ENCODE measurements around the gene RIPOR3.

Gene RIPOR3

DNA sequence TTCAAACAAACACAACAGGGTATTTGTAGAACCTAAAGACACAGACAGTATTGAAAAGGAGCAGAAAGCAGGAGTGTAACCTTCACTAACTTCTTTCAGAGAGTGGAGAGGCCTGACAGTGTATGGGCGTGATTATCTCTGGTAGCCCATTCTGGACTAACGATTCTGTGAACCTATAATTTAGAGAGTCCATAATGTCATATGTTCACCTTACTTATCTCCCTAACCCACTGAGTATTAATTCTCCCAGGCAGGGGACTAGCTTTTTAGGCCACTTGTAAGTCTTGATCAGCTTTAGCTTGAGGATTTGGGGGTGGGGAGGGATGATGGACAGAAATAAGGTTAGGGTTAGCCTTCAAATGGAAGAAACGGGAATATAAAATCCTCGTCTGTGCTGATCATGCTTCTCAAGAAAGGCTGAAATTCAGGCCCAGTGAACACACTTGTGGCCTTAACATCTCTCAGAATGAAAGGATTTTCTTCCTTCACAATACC is 37.2 kb upstream of the RIPOR3 start:
- Mint-ChIP-seq H3K9me3 (no peaks in the 10 kb centered on the region), H3K4me1 (ENCODE audit: low read depth in 2 of 2) (peaks cover 10% of the 10 kb centered on the region in 2 donors), H3K27me3 (no peaks in the 10 kb centered on the region), H3K27ac (no peak overlapping the region), H3K4me3 (no peak overlapping the region), H3K36me3 (ENCODE audit: insufficient read depth) (peaks cover 11% of the 10 kb centered on the region)
- ATAC-seq (replicated peaks) (no peak), DNase-seq (no peak)

DNA sequence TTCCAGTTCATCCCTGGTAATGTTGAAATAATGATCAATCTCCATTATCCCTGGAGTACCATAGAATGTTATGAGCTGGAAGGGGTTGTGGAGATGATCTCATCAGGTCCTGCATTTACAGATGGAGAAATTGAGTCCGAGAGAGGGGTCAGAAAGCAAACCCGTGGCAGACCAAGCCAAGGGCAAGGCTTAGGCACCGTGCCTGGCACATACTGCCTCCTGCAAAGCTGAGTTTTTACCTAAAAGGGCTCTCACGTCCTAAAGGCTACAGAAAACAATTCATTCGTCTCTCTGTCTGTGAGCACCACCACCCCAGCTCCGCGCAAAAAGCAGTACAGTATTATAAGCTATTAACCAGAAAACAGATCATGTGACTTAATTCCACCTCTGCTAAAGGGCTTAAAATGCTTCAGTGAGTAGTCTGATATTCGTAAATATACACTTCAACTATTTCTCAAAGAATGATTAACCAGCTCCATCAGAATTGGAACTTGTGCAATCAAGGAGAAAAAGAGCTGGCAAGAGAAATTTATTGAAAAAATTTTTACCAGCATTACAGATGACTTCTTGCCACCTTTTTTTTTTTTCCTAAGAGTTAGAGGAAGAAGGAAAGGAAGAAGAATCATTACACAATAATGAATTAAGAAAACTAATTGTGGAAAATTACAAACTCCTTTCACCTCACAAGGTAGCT is 36.6 kb upstream of the RIPOR3 start:
- Mint-ChIP-seq H3K27me3 (no peaks in the 10 kb centered on the region), H3K9me3 (no peaks in the 10 kb centered on the region), H3K4me3 (no peak overlapping the region), H3K36me3 (ENCODE audit: insufficient read depth) (peaks cover 6% of the 10 kb centered on the region), H3K4me1 (ENCODE audit: low read depth in 2 of 2) (peaks cover 7 to 10% of the 10 kb centered on the region in 2 donors), H3K27ac (no peak overlapping the region)
- DNase-seq: no peak
- ATAC-seq (replicated peaks): no peak

DNA sequence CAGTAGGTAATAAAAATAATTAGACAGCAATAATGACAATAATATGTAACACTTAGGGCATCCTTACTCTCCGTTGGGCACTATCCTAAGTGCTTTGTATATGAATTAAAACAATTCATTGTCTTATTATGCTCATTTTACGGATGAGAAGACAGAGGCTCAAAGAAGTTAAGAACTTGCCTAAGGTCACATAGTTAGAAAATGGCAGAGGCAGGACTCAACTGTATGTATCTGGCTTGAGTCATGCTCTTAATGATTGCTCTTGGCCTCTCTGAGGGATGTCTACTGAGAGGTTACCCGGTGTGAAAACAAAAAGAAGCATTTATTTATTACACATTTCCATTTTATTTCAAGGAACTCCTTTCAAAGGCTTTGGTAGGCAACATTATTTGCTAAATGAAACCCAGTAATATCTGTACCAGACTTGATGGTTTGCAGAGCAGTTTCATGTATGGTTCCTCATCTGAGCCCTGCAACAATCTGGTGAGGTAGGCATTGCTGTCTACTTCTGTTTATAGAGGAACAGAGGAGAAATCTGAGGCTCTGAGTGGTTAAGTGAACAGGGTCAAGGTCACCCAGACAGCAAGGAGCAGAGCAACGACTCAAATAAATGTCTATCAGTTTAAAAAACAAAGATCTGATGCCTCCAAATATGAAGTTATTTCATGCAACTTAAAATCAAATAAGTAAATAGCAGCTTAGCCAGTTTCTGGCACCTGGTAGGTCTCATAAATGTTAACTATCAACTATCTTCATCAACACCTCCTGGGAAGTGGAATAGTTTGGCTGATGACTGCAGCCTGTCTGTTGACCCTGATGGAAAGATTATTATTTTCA is 35.8 kb upstream of the RIPOR3 start:
- H3K36me3 Mint-ChIP-seq (ENCODE audit: insufficient read depth): peaks cover 5% of the 10 kb centered on the region
- H3K9me3 Mint-ChIP-seq: no peaks in the 10 kb centered on the region
- H3K4me1 Mint-ChIP-seq (ENCODE audit: low read depth in 2 of 2): peaks cover under 1 to 4% of the 10 kb centered on the region in 2 donors
- ATAC-seq (replicated peaks) (no peak), DNase-seq (no peak)
- no peak overlapping the region for H3K4me3 Mint-ChIP-seq
- H3K27ac Mint-ChIP-seq: no peak overlapping the region
- no peaks in the 10 kb centered on the region for H3K27me3 Mint-ChIP-seq

DNA sequence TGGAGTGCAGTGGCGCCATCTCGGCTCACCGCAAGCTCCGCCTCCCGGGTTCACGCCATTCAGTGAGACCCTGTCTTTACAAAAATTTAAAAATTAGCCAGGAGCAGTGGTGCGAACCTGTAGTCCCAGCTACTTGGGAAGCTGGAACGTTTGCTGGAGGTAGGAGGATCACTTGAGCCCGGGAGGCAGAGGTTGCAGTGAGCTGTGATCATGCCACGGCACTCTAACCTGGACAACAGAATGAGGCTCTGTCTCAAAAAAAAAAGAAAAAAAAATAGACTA is 34.3 kb upstream of the RIPOR3 start:
- Mint-ChIP-seq H3K9me3 (no peaks in the 10 kb centered on the region), H3K4me1 (ENCODE audit: low read depth in 2 of 2) (peaks cover 0 to 2% of the 10 kb centered on the region in 2 donors), H3K36me3 (ENCODE audit: insufficient read depth) (no peaks in the 10 kb centered on the region), H3K27me3 (no peaks in the 10 kb centered on the region), H3K27ac (no peak overlapping the region), H3K4me3 (no peak overlapping the region)
- DNase-seq (no peak), ATAC-seq (replicated peaks) (no peak)

DNA sequence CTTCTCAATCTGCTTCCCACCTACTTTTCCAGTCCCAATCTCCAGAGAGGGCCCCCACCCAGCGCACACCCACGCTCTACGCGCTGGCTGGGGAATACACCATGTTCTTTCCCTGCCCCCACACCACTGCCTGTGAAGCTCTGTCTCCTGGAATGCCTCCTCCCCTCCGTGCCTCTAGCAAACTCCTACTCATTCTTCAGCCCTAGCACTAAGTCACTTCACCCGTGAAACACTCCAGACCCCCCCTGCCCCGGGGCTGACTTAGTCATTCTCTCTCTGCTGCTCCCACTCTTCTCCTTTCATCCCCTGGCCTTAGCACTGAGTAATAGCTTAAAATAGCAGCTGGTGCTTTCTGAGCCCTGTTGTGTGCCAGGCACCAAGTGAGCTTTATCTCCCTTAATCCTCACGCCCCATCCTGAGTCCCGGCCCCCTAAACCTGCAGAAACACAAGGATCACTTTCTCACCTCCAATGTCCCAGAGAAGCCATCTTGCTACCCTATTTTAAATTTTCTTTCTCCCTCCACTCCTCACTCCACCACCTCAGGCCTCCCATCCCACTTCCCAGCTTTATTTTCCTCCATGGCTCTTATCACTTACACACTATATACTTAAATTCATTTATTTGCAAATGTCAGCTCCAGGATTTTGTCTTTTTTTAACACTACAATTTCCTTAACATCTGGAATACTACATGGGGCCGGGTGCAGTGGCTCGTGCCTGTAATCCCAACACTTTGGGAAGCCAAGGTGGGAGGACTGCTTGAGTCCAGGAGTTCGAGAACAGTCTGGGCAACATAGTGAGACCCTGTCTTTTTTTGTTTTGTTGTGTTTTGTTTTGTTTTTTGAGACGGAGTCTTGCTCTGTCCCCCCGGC is 33.7 kb upstream of the RIPOR3 start:
- no peak overlapping the region for H3K4me3 Mint-ChIP-seq
- ATAC-seq (replicated peaks) (no peak), DNase-seq (no peak)
- no peaks in the 10 kb centered on the region for H3K9me3 Mint-ChIP-seq
- H3K27me3 Mint-ChIP-seq: no peaks in the 10 kb centered on the region
- H3K4me1 Mint-ChIP-seq (ENCODE audit: low read depth in 2 of 2): no peaks in the 10 kb centered on the region
- H3K36me3 Mint-ChIP-seq (ENCODE audit: insufficient read depth): no peaks in the 10 kb centered on the region
- H3K27ac Mint-ChIP-seq: no peak overlapping the region

DNA sequence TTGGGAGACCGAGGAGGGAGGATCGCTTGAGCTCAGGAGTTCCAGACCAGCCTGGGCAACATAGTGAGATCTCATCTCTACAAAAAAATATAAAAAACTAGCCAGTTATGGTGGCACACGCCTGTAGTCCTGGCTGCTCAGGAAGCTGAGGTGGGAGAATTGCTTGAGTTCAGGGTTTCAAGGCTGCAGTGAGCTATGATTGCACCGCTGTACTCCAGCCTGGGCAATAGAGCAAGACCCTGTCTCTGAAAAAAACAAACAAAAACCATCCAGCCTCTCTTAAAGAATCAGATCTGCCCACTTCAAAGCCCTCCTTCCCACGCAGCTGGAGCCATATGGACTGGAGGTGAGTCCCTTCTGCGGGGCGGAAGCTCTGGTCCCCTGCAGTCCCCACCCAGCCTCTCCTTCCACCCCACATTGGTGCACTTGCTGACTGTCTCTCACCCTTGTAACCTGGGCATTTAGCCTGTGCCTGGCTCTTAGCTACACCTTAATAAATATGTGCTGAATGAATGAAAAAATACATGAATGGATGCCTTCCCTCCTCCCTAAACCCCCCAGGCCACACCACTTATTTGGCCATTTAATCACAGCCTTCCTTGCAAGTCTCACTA is 32.9 kb upstream of the RIPOR3 start:
- H3K27ac Mint-ChIP-seq: no peak overlapping the region
- no peaks in the 10 kb centered on the region for H3K27me3 Mint-ChIP-seq
- H3K4me1 Mint-ChIP-seq (ENCODE audit: low read depth in 2 of 2): no peaks in the 10 kb centered on the region
- no peaks in the 10 kb centered on the region for H3K36me3 Mint-ChIP-seq (ENCODE audit: insufficient read depth)
- no peak overlapping the region for H3K4me3 Mint-ChIP-seq
- DNase-seq: no peak
- no peaks in the 10 kb centered on the region for H3K9me3 Mint-ChIP-seq
- no peak for ATAC-seq (replicated peaks)

DNA sequence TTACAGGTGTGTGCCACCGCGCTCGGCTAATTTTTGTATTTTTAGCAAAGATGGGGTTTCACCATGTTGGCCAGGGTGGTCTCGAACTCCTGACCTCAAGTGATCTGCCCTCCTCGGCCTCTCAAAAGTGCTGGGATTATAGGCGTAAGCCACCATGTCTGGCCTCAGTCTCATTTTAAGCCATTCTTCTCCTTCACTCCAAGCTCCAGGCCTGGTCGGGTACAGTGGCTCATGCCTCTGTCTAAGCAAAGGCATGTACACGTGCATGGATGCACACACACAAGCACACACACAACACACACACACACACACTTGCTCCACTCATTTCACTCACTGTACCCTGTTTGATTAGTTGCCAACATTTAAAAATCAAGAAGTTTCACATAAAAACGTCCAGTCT is 32.3 kb upstream of the RIPOR3 start:
- ATAC-seq (replicated peaks) (no peak), DNase-seq (no peak)
- no peak overlapping the region for H3K27ac Mint-ChIP-seq
- H3K36me3 Mint-ChIP-seq (ENCODE audit: insufficient read depth): no peaks in the 10 kb centered on the region
- H3K9me3 Mint-ChIP-seq: no peaks in the 10 kb centered on the region
- no peaks in the 10 kb centered on the region for H3K27me3 Mint-ChIP-seq
- no peaks in the 10 kb centered on the region for H3K4me1 Mint-ChIP-seq (ENCODE audit: low read depth in 2 of 2)
- H3K4me3 Mint-ChIP-seq: no peak overlapping the region

DNA sequence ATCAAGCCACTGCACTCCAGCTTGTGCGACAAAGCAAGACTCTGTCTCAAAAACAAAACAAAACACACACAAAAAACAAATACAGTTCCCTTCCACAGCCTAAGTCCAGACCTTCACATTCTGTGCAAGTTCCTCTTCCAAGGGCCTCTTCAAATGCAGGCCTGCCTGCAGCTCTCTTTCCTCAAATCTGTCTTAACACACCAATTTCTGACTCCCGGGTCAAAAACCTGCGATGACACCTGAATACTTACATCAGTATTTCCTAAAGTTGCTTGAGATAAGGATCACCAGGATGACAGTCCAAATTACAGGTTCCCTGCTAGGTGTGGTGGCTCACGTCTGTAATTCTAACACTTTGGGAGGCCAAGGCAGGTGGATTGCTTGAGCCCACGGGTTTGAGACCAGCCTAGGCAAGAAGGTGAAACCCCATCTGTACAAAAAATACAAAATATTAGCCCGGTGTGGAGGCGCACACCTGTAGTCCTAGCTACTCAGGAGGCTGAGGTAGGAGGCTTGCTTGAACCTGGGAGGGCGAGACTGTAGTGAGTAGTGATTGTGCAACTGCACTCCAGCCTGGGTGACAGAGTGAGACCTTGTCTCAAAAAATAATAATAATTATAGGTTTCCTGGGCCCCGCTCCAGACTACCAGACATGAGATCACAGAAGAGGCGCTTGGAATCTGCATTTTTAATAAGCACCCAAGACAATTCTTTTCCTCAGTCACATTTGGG is 31.2 kb upstream of the RIPOR3 start:
- no peak overlapping the region for H3K27ac Mint-ChIP-seq

DNA sequence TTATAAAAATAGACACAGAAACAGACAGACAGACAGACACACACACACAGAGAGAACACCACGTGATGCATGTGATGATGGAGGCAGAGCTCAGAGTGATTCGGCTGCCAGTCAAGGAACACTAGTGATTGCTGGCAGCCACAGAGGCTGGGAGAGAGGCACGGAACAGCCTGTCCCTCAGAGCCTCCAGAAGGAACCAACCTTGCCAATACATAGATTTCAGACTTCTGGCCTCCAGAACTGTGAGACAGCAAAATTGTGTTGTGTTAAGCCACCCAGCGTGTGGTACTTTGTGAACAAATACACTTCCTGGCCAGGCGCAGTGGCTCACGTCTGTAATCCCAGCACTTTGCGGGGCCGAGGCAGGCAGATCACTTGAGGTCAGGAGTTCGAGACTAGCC is 30.5 kb upstream of the RIPOR3 start:
- DNase-seq (no peak), ATAC-seq (replicated peaks) (no peak)
- Mint-ChIP-seq H3K27me3 (peaks cover 9 to 14% of the 10 kb centered on the region in 2 donors), H3K27ac (no peak overlapping the region), H3K4me3 (no peak overlapping the region), H3K4me1 (ENCODE audit: low read depth in 2 of 2) (no peaks in the 10 kb centered on the region), H3K9me3 (no peaks in the 10 kb centered on the region), H3K36me3 (ENCODE audit: insufficient read depth) (no peaks in the 10 kb centered on the region)

More for the DNA sequence above, 31.2 kb upstream of the RIPOR3 start:
- H3K27me3 Mint-ChIP-seq: peaks cover 9 to 10% of the 10 kb centered on the region in 2 donors
- no peak overlapping the region for H3K4me3 Mint-ChIP-seq
- H3K9me3 Mint-ChIP-seq: no peaks in the 10 kb centered on the region
- H3K4me1 Mint-ChIP-seq (ENCODE audit: low read depth in 2 of 2): no peaks in the 10 kb centered on the region
- no peaks in the 10 kb centered on the region for H3K36me3 Mint-ChIP-seq (ENCODE audit: insufficient read depth)
- DNase-seq (no peak), ATAC-seq (replicated peaks) (no peak)

DNA sequence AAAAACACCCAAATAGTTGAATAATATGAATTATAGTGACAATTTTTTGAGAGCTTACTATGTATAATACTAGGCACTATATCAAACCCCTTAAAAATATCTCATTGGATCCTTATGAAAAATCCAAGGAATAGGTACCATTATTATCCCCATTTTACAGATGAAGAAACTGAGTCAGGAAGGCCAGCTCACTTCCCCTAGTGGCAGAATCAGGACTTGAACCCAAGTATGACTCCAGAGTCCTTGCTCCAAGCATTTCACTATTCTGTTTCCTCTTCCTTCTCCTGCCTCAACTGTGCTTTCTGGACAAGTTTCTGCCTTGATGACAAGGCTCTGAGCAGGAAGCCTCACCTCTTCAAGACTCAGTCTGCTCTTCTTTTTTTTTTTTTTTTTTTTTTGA is 29.2 kb upstream of the RIPOR3 start:
- H3K4me1 Mint-ChIP-seq (ENCODE audit: low read depth in 2 of 2): no peaks in the 10 kb centered on the region
- no peak for ATAC-seq (replicated peaks)
- H3K27ac Mint-ChIP-seq: no peak overlapping the region

DNA sequence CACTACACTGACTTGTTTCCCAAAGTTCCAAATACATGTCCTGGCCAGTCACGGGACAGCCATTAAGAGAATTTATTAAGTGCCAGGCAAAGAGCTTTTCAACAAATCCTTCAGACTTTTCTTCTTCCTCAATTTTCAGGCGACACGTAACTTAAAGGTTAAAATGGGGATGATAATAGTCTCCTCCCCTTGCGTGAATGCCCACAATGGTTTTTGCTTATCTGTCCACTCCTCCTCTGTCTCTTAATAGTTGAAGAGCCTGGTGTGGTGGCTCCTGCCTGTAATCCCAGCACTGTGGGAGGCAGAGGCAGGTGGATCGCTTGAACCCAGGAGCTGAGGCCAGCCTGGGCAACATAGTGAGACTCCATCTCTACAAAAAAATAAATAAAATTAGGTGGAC is 28.7 kb upstream of the RIPOR3 start:
- no peak for ATAC-seq (replicated peaks)
- H3K4me3 Mint-ChIP-seq: no peak overlapping the region
- H3K27me3 Mint-ChIP-seq: peaks cover 9 to 14% of the 10 kb centered on the region in 2 donors

More for the DNA sequence above, 29.2 kb upstream of the RIPOR3 start:
- Mint-ChIP-seq H3K9me3 (no peaks in the 10 kb centered on the region), H3K27me3 (peaks cover 9 to 14% of the 10 kb centered on the region in 2 donors), H3K4me3 (no peak overlapping the region), H3K36me3 (ENCODE audit: insufficient read depth) (no peaks in the 10 kb centered on the region)
- no peak for DNase-seq

DNA sequence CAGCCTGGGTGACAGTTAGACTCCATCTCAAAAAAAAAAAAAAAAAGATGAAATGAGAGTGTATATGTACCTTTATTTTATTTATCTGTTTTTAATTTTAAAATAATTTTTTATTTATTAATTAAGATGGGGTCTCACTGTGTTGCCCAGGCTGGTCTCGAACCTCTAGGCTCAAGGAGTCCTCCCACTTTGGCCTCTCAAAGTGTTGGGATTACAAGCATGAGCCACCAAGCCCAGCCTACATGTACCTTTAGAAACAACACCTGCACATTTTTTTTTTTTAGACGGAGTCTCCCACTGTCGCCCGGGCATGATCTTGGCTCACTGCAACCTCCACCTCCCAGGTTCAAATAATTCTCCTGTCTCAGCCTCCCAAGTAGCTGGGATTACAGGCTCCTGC is 28.0 kb upstream of the RIPOR3 start:
- Mint-ChIP-seq H3K27ac (no peak overlapping the region), H3K9me3 (no peaks in the 10 kb centered on the region), H3K27me3 (peaks cover 9 to 14% of the 10 kb centered on the region in 2 donors), H3K36me3 (ENCODE audit: insufficient read depth) (no peaks in the 10 kb centered on the region), H3K4me1 (ENCODE audit: low read depth in 2 of 2) (no peaks in the 10 kb centered on the region), H3K4me3 (no peak overlapping the region)
- ATAC-seq (replicated peaks): no peak
- DNase-seq: no peak

More for the DNA sequence above, 28.7 kb upstream of the RIPOR3 start:
- Mint-ChIP-seq H3K27ac (no peak overlapping the region), H3K4me1 (ENCODE audit: low read depth in 2 of 2) (no peaks in the 10 kb centered on the region), H3K36me3 (ENCODE audit: insufficient read depth) (no peaks in the 10 kb centered on the region), H3K9me3 (no peaks in the 10 kb centered on the region)
- no peak for DNase-seq

Data from effector memory CD8-positive, alpha-beta T cell (primary cell).